ENCODE data around the gene BSPRY.
"Not testable (repeated sequence)": the region's sequence is repeated elsewhere in the genome, so short reads cannot be mapped to it uniquely, and the experiment has no call there.

The BSPRY gene

GRCh38 chr9:113341712-113342410 is 7.5 kb upstream of the BSPRY start:
- DNase-seq (ENCODE audit: low read depth in 1 of 2, low spot score in 1 of 2), result no peak

- DNase-seq (ENCODE audit: low read depth in 1 of 2, low spot score in 1 of 2), result no peak
Measured at GRCh38 chr9:113343732-113344231, 5.6 kb upstream of the BSPRY start.

DNA sequence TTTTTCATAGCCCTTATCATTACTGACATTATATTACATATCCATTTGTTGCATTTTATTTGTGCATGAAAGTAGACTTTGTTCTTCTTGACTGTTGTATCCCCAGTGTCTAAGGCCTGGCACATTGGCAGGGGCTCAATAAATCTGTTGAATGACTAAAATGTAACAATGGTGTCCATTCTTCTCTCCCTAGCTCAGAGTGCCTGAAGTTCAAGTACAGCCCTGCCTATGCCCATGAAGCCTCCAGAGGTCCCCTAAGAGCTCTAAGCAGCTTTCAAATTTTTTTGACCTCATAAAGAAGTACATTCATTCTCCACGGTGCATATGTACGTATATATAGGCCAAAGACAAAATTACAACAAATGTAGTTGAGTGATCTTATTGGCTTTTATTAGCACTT is 4.2 kb upstream of the BSPRY start:
- DNase-seq (ENCODE audit: low read depth in 1 of 2, low spot score in 1 of 2), result no peak

- DNase-seq (ENCODE audit: low read depth in 1 of 2, low spot score in 1 of 2), result no peak
Measured at GRCh38 chr9:113345671-113346070, 3.7 kb upstream of the BSPRY start.

- DNase-seq (ENCODE audit: low read depth in 1 of 2, low spot score in 1 of 2), result no peak
Measured at GRCh38 chr9:113348437-113348836, 904 bp upstream of the BSPRY start.

- no peak for DNase-seq (ENCODE audit: low read depth in 1 of 2, low spot score in 1 of 2)
Measured at GRCh38 chr9:113349066-113349444, 286 bp upstream of the BSPRY start.

GRCh38 chr9:113350107-113350661 is 843 bp downstream of the BSPRY start:
- no peak for DNase-seq (ENCODE audit: low read depth in 1 of 2, low spot score in 1 of 2)

GRCh38 chr9:113350937-113351336 is 1.6 kb downstream of the BSPRY start:
- DNase-seq (ENCODE audit: low read depth in 1 of 2, low spot score in 1 of 2), result no peak

- no peak for DNase-seq (ENCODE audit: low read depth in 1 of 2, low spot score in 1 of 2)
Measured at GRCh38 chr9:113352006-113352405, 2.7 kb downstream of the BSPRY start.

DNA sequence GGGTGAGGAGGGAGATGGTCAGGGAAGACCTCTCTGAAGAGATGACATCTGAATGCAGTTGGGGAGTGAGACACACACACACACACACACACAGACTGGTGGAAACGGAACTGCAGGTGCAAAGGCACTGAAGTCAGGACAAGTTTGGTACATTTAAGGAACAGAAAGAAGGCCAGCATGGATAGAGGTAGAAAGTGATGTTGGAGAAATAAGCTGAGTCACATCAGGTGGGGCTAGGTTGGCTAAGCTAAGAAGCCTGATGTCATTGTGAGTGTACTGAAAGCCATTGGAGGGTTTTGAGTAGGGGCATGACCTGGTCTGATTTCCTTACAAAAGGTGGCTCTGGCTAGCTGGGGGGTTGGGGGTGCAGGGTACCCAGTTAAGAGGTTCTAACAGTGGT is 3.1 kb downstream of the BSPRY start:
- no peak for DNase-seq (ENCODE audit: low read depth in 1 of 2, low spot score in 1 of 2)

DNA sequence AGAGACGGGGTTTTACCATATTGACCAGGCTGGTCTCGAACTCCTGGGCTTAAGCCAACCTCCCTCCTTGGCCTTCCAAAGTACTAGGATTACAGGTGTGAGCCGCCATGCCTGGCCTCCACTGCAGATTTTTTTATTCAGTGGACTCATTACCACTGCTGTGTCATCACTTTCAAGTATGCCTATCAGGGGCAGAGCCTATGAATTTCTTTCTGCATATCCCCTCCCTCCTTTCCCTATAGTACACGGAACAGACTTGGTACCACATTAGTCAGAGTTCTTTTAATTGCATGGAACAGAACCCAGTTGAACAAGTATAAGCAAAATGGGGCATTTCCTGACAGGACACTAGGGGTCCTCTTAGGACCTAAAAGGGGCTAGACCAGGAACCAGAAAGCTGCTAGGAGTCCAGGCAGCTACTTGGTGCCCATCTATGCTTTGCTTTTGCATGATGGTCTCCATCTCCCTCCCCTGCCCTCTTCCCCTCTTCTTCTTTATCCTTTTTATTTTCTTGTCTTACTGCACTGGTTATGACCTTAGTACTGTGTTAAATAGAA is 5.8 kb downstream of the BSPRY start:
- DNase-seq (ENCODE audit: low read depth in 1 of 2, low spot score in 1 of 2), result no peak

- no peak for DNase-seq (ENCODE audit: low read depth in 1 of 2, low spot score in 1 of 2)
Measured at GRCh38 chr9:113356686-113357292, 7.4 kb downstream of the BSPRY start.

DNA sequence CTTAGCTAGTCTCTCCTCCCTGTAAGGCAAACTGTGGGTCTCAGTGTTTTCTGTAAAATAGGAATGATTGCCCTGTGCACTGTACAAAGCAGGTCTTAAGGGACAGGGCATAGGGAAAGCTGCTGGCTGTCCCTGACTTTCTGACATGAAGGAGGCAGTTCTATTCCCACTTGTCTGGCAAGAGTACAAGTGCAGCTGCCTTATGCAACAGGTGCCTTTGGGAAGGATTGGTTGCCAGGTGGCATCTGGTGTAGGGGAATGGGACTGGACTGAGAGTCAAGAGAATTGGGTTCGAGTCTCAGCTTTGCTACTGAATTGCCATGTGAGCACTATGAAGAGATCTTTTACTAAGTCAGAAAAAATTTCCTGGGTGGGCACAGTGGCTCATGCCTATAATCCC is 10.0 kb downstream of the BSPRY start:
- no peak for DNase-seq (ENCODE audit: low read depth in 1 of 2, low spot score in 1 of 2)

GRCh38 chr9:113360242-113360842 is 11.0 kb downstream of the BSPRY start:
- no peak for DNase-seq (ENCODE audit: low read depth in 1 of 2, low spot score in 1 of 2)

DNA sequence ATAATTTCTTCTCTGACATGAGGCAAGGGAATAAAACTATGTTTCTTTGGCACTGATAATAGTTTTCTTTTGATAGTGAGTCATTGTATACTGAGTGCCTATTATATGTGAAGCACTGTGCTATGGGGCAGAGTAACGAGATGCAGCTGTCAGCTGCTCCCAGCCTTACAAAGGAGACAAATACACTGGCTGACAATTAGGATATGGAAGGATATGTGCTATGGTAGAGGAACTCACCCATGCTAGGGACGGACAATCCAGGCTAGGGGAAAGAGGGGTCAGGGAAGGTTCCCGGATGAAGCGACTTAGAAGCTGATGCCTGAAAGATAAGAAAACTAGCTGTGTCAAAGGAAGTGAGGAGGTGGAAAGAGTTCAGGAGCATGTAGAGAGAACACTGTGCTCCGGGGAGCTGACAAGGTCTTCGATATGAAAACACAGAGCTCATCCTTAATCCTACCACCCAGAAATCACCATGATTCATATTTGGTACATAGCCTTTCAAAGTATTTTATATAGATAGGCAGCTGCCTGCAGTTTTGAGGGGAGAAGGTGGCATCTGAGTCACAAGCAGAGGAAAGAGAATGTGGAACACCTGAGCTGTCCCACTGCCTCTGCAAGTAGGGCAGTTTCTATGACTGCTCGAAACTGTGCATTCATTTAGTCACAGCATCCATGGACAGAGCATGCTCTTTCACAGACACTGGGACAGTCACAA is 12.1 kb downstream of the BSPRY start:
- no peak for DNase-seq (ENCODE audit: low read depth in 1 of 2, low spot score in 1 of 2)

DNA sequence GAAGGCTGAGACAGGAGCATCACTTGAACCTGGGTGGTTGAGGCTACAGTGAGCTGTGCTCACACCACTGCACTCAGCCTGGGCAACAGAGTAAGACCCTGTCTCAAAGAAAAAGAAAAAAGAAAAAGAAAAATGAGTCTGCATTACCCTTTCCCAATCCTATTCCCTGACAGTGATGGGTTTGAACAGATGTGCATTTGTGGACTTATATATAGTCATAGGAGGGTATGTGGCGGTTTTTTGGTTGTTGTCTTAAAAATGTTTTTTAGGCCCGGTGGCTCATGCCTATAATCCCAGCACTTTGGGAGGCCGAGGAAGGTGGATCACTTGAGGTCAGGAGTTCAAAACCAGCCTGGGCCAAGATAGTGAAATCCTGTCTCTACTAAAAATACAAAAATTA is 14.0 kb downstream of the BSPRY start:
- DNase-seq (ENCODE audit: low read depth in 1 of 2, low spot score in 1 of 2), result no peak

GRCh38 chr9:113364951-113365350 is 15.6 kb downstream of the BSPRY start:
- no peak for DNase-seq (ENCODE audit: low read depth in 1 of 2, low spot score in 1 of 2)

DNA sequence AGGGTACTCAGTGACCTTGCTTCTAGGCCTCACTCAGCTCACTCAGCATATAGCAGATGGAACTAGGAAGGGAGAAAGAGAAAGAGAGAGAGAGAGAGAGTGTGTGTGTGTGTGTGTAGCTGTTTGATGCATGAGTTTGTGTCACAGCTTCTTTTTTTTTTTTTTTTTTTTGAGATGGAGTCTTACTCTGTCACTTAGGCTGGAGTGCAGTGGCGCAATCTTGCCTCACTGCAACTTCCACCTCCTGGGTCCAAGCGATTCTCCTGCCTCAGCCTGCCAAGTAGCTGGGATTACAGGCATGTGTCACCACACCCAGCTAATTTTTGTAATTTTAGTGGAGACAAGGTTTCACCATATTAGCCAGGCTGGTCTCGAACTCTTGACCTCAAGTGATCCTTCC is 16.3 kb downstream of the BSPRY start:
- not testable (repeated sequence) for DNase-seq (ENCODE audit: low read depth in 1 of 2, low spot score in 1 of 2)

GRCh38 chr9:113368348-113368981 is 19.1 kb downstream of the BSPRY start:
- DNase-seq (ENCODE audit: low read depth in 1 of 2, low spot score in 1 of 2), result no peak

- DNase-seq (ENCODE audit: low read depth in 1 of 2, low spot score in 1 of 2), result no peak
Measured at GRCh38 chr9:113368982-113369854, 19.9 kb downstream of the BSPRY start.

All from stimulated activated CD4-positive, alpha-beta T cell treated with anti-CD3 and anti-CD28 coated beads, Interleukin-15, amount 100 ng/mL, for 1 hour (primary cell).